ENCODE results near the gene USP30.
A peak's percentile ranks its signal among the peaks of the same experiment; 100 is the strongest.
"Not testable (repeated sequence)": the region's sequence is repeated elsewhere in the genome, so short reads cannot be mapped to it uniquely, and the experiment has no call there.

The USP30 gene, protein sequence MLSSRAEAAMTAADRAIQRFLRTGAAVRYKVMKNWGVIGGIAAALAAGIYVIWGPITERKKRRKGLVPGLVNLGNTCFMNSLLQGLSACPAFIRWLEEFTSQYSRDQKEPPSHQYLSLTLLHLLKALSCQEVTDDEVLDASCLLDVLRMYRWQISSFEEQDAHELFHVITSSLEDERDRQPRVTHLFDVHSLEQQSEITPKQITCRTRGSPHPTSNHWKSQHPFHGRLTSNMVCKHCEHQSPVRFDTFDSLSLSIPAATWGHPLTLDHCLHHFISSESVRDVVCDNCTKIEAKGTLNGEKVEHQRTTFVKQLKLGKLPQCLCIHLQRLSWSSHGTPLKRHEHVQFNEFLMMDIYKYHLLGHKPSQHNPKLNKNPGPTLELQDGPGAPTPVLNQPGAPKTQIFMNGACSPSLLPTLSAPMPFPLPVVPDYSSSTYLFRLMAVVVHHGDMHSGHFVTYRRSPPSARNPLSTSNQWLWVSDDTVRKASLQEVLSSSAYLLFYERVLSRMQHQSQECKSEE

DNA sequence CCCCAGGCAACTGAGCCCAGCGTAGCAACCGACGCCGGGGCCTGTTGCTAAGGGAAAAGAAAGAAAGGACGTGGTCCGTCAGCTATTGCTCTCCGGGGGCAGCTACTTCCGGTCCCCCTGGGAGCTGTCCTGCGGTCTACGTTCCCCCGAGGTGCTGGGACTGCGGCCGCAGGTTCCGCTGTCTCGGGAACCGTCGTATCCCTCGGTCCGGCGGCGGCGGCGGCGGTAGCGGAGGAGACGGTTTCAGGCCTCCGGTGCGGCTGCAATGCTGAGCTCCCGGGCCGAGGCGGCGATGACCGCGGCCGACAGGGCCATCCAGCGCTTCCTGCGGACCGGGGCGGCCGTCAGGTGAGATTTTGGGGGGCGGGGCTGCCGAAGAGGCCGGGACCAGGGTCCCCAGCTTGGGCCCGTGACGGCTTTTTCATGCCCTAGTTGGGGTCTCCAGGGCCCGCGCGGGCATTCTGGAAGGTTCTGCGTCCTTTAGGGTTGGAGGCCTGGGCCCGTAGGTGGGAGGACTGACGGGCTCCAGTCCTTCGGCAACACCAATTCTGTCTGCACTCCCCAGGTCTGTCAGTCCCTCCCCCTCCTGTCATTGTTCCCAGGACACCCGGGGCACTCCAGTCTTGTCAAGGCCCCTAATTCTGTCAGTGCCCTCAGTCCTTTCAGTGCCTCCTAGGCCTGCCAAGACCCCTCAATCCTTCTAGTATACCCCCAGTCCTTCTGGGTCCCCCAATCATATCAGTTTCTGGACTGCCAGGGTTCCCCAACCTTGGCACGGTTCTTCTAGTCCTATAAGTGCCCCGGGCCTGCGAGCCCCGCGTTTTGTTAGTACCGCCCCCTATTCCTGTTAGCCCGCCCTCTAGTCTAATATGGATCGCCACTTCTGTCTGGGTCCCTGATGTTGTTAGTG, at the start of gene USP30:
USP30 (plus strand) TSS at position 163 of the 910 bp plus-strand sequence; CDS start at position 266, 103 bp downstream.
- peak; percentile 80 to 86 for DNase-seq

GRCh38 chr12:109004017-109004416, 48.4 kb upstream of the USP30 start:
- DNase-seq, result no peak

DNA sequence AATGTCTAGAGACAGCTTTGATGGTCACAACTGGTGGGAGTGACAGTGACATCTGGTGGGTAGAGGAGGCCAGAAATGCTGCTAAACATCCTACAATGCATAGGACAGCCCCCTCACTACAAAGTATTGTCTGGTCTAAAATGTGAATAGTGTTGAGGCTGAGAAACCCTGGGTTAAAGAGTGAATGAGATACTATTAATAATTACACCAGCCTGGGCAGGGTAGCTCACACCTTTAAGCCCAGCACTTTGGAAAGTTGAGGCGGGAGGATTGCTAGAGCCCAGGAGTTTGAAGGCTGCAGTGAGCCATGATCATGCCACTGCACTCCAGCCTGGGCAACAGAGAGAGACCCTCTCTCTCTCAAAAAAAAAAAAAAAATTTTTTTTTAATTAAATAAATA, 42.6 kb upstream of the USP30 start:
- no peak for DNase-seq

DNA sequence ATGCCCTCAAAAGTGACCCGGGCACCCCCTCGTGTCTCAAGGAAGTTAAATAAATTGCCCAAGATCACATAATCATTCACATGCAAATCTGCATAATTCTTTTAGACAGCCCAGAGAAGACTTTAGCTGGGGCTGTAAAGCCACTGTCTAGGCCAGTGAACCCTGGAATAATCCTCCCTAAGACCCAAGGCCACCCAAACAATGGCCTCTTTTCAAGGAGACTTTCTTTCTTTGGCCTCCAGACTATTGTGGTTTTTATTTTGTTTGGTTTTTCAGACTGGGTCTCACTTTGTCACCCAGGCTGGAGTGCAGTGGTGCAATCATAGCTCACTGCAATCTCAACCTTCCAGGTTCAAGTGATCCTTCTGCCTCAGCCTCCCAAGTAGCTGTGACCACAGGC, 42.1 kb upstream of the USP30 start:
- no peak for DNase-seq

DNA sequence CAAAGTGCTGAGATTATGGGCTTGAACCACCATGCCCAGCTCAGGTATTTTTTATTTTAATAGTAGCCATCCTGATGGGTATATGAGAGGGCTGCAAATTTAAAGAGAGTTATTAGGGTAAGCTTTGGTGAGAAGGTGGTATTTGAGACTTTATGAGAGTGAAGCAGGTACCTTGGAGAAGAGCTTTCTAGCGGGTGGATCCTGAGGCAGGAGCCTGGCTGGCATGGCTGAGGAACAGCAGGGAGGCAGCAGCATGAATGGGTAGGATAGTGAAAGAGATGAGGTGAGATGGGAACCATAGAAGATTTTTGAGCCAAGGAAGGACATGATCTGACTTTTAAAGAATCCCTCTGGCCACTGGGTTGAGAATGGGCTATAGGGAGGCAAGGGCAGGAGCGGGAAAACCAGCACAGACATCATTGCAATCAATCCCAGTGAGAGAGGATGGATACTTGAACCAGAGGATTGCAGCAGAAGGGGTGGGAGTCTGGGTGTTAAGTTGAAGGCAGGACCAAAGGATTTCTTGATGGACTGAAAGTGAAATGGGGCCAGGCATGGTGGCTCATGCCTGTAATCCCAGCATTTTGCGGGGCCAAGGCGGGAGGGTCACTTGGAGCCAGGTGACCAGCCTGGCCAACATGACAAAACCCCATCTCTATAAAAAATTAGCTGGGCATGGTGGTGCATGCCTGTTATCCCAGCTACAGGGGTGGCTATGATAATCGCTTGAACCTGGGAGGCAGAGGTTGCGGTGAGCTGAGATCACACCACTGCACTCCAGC, 37.2 kb upstream of the USP30 start:
- DNase-seq, result no peak

DNA sequence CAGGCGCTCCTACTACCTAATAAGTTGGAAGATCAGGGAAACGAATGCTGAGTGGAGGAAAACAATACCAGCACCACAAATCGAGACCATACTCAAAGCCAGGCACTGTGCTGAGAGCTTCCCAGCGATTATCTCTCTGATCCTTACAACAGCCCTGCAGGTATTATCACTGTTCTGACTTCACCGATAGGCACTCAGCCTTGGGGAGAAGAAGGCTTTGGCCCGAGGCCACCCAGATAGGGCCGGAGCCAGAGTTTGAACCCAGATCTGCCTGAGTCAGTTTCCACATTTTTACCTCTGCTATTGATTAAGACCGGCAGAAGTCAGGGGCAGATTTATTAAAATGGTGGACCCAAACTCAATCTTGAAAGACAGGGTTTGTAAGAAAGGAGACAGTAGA, 36.4 kb upstream of the USP30 start:
- no peak for DNase-seq

- no peak for DNase-seq
Measured at GRCh38 chr12:109016978-109017377, 35.4 kb upstream of the USP30 start.

- DNase-seq, result no peak
Measured at GRCh38 chr12:109018296-109018695, 34.1 kb upstream of the USP30 start.

DNA sequence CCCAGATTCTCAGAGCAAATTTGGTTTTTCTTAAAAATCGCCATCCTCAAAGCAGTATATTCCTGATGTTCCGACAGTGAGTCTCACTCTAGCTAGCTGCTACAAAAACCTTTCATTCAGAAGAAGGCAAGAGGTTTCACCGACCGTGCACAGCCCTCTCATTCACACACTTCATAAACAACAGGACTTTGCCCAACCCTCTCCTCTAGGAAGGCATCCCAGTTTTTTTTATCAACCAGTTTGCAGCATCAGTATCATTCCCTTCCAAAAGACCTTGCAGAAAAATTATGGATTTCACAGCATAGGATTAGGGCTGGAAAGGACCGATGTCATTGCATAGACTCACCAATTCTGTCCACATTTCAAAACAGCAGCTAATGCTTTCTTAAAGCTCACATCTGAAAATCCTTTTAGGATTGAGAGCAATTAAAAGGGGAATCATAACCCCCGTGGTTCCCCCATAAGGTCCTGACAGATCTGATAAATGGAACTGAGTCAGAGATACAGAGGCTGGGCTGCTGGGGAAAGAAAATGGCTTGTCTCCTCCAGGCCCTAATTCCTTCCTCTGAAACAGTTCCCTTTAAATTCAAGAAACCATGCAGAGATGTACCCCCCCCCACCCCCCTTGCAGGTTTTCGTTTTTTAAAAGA, 32.1 kb upstream of the USP30 start:
- DNase-seq, result peak in 1 of 2 experiments; percentile 35

DNA sequence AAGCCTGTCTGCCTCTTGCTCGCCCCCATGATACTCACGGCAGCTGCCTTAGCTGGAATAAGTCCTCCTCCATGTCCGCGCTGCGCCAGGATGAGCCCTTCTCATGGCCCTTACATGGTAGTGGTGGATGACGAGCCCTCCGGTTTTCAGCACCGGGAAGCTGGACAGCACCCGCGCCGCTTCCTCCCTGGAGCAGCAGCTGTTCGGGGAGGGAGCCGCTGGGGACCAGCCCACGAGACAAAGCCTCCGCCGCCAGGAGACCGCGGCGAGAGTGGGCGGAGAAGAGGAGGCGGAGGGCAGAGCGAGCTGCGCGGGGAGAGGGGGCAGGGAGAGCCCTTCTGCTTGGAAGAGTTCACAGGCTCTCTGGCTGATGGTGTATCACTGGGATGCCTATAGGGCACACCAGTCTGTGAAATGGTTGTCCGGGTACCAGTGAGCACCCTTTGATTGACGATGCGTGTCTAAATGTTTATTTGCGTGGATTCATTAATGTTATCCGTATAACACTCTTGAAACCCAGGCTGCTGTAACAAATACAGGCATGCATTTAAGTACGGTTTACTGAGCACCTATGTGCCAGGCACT, 31.5 kb upstream of the USP30 start, which contains the start of gene SVOP:
SVOP (minus strand) TSS at position 273 of the 585 bp plus-strand sequence; CDS start at position 73, 200 bp downstream.
- DNase-seq, result peak; percentile 83 to 88

DNA sequence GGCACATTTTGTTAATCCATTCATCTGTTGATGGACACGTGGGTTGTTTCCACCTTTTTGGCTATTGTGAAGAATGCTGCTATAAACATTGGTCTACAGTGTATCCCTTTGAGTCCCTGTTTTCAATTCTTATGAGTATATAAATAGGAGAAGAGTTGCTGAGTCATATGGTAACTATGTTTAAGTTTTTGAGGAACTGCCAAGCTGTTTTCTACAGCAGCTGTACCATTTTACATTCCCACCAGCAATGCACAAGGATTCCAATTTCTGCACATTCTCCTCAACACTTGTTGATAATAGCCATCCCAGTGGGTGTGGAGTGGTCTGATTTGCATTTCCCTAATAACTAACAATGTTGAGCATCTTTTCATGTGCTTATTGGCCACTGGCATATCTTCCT, 24.6 kb upstream of the USP30 start:
- no peak for DNase-seq

DNA sequence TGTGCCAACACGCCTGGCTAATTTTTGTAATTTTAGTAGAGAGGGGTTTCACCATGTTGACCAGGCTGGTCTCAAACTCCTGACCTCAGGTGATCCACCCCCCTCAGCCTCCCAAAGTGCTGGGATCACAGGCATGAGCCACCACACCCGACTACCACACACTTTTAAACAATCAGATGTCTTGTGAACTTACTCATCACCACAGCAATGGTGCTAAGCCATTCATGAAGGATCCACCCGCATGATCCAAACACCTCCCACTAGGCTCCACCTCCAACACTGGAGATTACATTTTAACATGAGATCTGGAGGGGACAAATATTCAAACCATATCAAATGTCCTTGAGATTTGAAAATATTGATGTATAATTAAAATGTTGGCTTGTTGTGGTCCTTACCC, 23.8 kb upstream of the USP30 start:
- DNase-seq, result not testable (repeated sequence)

DNA sequence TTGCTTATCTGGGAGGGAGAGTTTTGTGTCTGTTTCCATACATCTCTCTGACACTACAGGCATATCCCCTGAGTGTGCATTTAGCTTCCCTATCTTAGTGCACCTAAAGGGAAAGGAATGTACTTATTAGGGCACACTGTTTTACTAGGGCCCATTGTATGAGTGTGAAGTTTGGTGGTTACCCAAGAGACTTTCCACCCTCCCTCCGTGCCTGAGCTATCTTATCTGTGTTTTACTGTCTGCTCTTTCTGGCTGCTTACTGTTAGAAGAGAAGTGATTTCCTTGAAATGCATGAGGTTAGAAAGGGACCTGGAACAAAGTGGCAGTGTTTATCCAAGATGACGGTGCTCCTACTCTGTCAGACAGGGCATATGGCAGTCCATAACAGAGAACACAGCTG, 23.0 kb upstream of the USP30 start:
- no peak for DNase-seq

- no peak for DNase-seq
Measured at GRCh38 chr12:109033239-109034196, 18.9 kb upstream of the USP30 start.

DNA sequence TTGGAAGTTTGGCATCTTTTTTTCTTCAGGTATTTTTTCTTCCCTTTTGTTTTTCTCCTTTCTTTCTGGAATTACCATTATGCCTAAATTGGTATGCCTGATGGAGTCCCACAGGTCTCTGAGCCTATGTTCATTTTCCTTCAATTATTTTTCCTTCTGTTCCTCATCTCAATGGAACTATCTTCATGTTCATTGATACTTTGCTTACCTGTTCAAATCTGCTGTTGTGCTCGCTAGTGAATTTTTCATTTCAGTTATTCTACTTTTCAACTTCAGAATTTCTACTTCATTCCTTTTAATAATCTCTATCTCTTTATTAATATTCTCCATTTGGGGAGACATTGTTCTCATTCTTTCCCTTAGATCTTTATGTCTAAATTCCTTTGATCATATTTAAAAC, 15.4 kb upstream of the USP30 start:
- DNase-seq, result no peak

DNA sequence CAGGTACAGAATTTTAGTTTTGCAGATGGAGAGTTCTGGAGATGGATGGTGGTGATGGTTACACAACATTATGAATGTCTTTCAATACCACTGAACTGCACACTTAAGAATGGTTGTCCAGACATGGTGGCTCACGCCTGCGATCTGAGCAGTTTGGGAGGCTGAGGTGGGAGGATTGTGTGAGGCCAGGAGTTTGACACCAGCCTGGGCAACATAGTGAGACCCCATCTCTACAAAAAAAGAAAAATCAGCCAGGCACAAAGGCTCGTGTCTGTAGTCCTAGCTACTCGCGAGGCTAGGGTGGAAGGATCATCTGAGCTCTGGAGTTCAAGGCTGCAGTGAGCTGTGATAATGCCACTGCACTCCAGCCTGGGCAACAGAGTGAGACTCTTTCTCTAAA, 8.1 kb upstream of the USP30 start:
- no peak for DNase-seq

GRCh38 chr12:109047081-109047805, 5.1 kb upstream of the USP30 start:
- DNase-seq, result no peak

DNA sequence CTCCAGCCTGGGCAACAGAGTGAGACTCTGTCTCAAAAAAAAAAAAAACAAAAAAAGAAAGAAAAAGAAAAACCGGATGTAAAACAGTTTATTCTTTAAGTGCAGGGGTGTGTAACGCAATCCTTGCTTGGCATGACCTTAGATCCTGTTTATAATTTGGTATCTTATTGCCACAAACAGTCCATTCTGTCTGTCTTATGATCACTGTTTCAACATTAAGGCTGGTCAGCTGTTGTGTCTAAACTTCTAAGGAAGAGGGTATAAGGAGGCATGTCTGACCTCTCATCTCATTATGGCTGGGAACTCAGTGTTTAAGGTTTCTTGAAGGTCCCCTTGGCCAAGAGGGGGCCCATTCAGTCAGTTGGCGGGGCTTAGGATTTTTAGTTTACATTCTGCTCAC, 3.7 kb upstream of the USP30 start:
- DNase-seq, result not testable (repeated sequence)

GRCh38 chr12:109049794-109050193, 2.6 kb upstream of the USP30 start:
- DNase-seq, result not testable (repeated sequence)

GRCh38 chr12:109052097-109052413, 321 bp upstream of the USP30 start:
- DNase-seq, result no peak
